ENCODE data around the gene KRTAP10-3. TPM values are rescaled to one million over a fixed set of nuclear protein-coding genes. Genes with fewer than 3 reads are reported as not detected.

Gene KRTAP10-3
- total RNA-seq, 1 experiment from 2014 or later: not detected

- DNase-seq (ENCODE audit: low read depth): no peak
Measured at GRCh38 chr21:44519346-44520325, 39.0 kb downstream of the KRTAP10-3 start.

- DNase-seq (ENCODE audit: low read depth): no peak
Measured at GRCh38 chr21:44518686-44519085, 39.9 kb downstream of the KRTAP10-3 start.

GRCh38 chr21:44517175-44517899 lies 41.3 kb downstream of the KRTAP10-3 start:
- peak; percentile 83 for DNase-seq (ENCODE audit: low read depth)

GRCh38 chr21:44516828-44517174 lies 41.8 kb downstream of the KRTAP10-3 start:
- DNase-seq (ENCODE audit: low read depth): no peak

- DNase-seq (ENCODE audit: low read depth): no peak
Measured at GRCh38 chr21:44516342-44516741, 42.3 kb downstream of the KRTAP10-3 start.

- DNase-seq (ENCODE audit: low read depth): no peak
Measured at GRCh38 chr21:44515359-44516165, 43.0 kb downstream of the KRTAP10-3 start.

GRCh38 chr21:44514746-44515358 lies 43.7 kb downstream of the KRTAP10-3 start:
- no peak for DNase-seq (ENCODE audit: low read depth)

GRCh38 chr21:44514218-44514520 lies 44.4 kb downstream of the KRTAP10-3 start:
- DNase-seq (ENCODE audit: low read depth): no peak

GRCh38 chr21:44513389-44514217 lies 45.0 kb downstream of the KRTAP10-3 start:
- DNase-seq (ENCODE audit: low read depth): no peak

GRCh38 chr21:44512496-44513388 lies 45.9 kb downstream of the KRTAP10-3 start:
- DNase-seq (ENCODE audit: low read depth): no peak

GRCh38 chr21:44511938-44512275 lies 46.7 kb downstream of the KRTAP10-3 start:
- no peak for DNase-seq (ENCODE audit: low read depth)

GRCh38 chr21:44511219-44511937 lies 47.2 kb downstream of the KRTAP10-3 start:
- no peak for DNase-seq (ENCODE audit: low read depth)

- DNase-seq (ENCODE audit: low read depth): no peak
Measured at GRCh38 chr21:44510508-44511218, 47.9 kb downstream of the KRTAP10-3 start.

GRCh38 chr21:44510109-44510507 lies 48.5 kb downstream of the KRTAP10-3 start:
- DNase-seq (ENCODE audit: low read depth): no peak

GRCh38 chr21:44509539-44509938 lies 49.1 kb downstream of the KRTAP10-3 start:
- peak; percentile 26 for DNase-seq (ENCODE audit: low read depth)

- no peak for DNase-seq (ENCODE audit: low read depth)
Measured at GRCh38 chr21:44508711-44509445, 49.7 kb downstream of the KRTAP10-3 start.

GRCh38 chr21:44508426-44508710 lies 50.2 kb downstream of the KRTAP10-3 start:
- no peak for DNase-seq (ENCODE audit: low read depth)

Data from RPMI7951 (cell line).